DND-41 (cell line): ENCODE measurements around the gene CHID1.

Experiments used
- ATAC-seq: fragments of 200-7000 bp; cut with Tn5 transposase; 3 replicates; pipeline ENCODE4 v1.9.1; 2021; ENCODE audit warnings: low read depth; ENCODE audit not compliant: insufficient read depth
- DNase-seq: peaks from one replicate; pipeline ENCODE4 v3.0.0-alpha.2; 2020
- H2AFZ ChIP-seq: 2 replicates; pipeline ENCODE4 v1.6.0; 2012; ENCODE audit warnings: low read depth, low read length
- H3K27ac ChIP-seq: 2 replicates; pipeline ENCODE4 v1.5.1; 2012; ENCODE audit warnings: low read length, inconsistent platforms
- H3K27me3 ChIP-seq: fragments of 200-600 bp; sonication (generic); 2 replicates; pipeline ENCODE4 v1.6.0; 2012; ENCODE audit warnings: low read length, mild to moderate bottlenecking, inconsistent platforms; ENCODE audit not compliant: insufficient read depth, poor library complexity
- H3K36me3 ChIP-seq: 2 replicates; pipeline ENCODE4 v1.5.1; 2012; ENCODE audit warnings: low read length, inconsistent platforms; ENCODE audit not compliant: insufficient read depth
- H3K4me1 ChIP-seq: 2 replicates; pipeline ENCODE4 v1.5.1; 2012; ENCODE audit warnings: mild to moderate bottlenecking, low read length; ENCODE audit not compliant: insufficient read depth
- H3K4me2 ChIP-seq: 2 replicates; pipeline ENCODE4 v1.6.0; 2012; ENCODE audit warnings: mild to moderate bottlenecking, moderate library complexity, low read length, inconsistent platforms; ENCODE audit not compliant: insufficient read depth
- H3K4me3 ChIP-seq, 2 experiments: fragments of 200-600 bp in 1 of 2; shearing (Covaris generic) in 1 of 2; 2 replicates each; pipeline ENCODE4 v1.5.1; 2012 to 2016; ENCODE audit warnings: inconsistent platforms in 2 of 2, low read length in 2 of 2, mild to moderate bottlenecking in 2 of 2, low read depth in 1 of 2, moderate library complexity in 1 of 2
- H3K79me2 ChIP-seq: 2 replicates; pipeline ENCODE4 v1.6.0; 2012; ENCODE audit warnings: low read length, inconsistent platforms; ENCODE audit not compliant: insufficient read depth
- H3K9ac ChIP-seq: 2 replicates; pipeline ENCODE4 v1.6.0; 2012; ENCODE audit warnings: low read depth, mild to moderate bottlenecking, inconsistent platforms, low read length, moderate library complexity
- H3K9me3 ChIP-seq: 2 replicates; pipeline ENCODE4 v1.5.1; 2012; ENCODE audit warnings: low read length, moderate library complexity, mild to moderate bottlenecking, inconsistent platforms; ENCODE audit not compliant: insufficient read depth, severe bottlenecking
- H4K20me1 ChIP-seq: 2 replicates; pipeline ENCODE4 v1.6.0; 2012; ENCODE audit warnings: low read length; ENCODE audit not compliant: insufficient read depth
- CTCF ChIP-seq: IDR thresholded peaks from 2 replicates; pipeline ENCODE4 v1.5.1; 2012; ENCODE audit warnings: borderline replicate concordance, low read length, moderate library complexity, mild to moderate bottlenecking; ENCODE audit not compliant: poor library complexity, severe bottlenecking; ENCODE audit errors: extremely low read depth
- EZH2 ChIP-seq: IDR thresholded peaks from 3 replicates; pipeline ENCODE4 v1.6.1; 2012; ENCODE audit warnings: borderline replicate concordance, low read depth, mild to moderate bottlenecking, moderate library complexity, low read length, inconsistent platforms; ENCODE audit not compliant: severe bottlenecking

CHID1 gene

DNA sequence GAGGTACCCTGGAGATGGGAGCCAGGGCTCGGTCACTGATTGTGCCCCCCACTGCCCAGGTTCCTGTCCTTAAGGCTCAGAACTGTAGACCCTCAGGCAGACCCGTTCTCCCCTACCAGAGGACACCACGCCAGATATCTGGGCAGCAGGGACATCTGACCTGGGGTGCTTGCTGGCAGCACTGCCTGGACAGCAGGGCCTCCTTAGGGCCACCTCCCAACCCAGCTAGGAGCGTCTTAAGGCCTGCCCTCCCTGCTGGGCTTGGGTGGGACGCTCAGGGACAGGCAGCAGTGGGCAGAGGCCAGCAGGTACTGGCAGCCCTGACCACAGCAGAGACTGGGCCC, 71.4 kb downstream of the CHID1 start:
- H3K27ac ChIP-seq, result no peak overlapping the region
- peaks cover 33% of the 10 kb centered on the region for H3K4me1 ChIP-seq
- no peak for ATAC-seq
- H3K79me2 ChIP-seq, result peaks cover 21% of the 10 kb centered on the region
- no peaks in the 10 kb centered on the region for H3K9me3 ChIP-seq
- H3K9ac ChIP-seq, result no peak overlapping the region
- DNase-seq, result no peak
- H3K36me3 ChIP-seq, result peaks cover 45% of the 10 kb centered on the region
- H3K27me3 ChIP-seq, result no peaks in the 10 kb centered on the region
- no peak for TF ChIP-seq EZH2
- no peak for TF ChIP-seq CTCF
- H2AFZ ChIP-seq, result no peak overlapping the region
- H4K20me1 ChIP-seq, result peaks cover 28% of the 10 kb centered on the region; the same call in 1 of the 2 replicates
- no peak overlapping the region for H3K4me3 ChIP-seq
- H3K4me2 ChIP-seq, result no peak overlapping the region

- H3K4me3 ChIP-seq, result no peak overlapping the region
- H3K27me3 ChIP-seq, result no peaks in the 10 kb centered on the region
- H3K9ac ChIP-seq, result no peak overlapping the region
- no peak for ATAC-seq
- H3K9me3 ChIP-seq, result no peaks in the 10 kb centered on the region
- no peak overlapping the region for H2AFZ ChIP-seq
- peaks cover 30% of the 10 kb centered on the region for H3K4me1 ChIP-seq
- no peak overlapping the region for H3K27ac ChIP-seq
- H3K36me3 ChIP-seq, result peaks cover 45% of the 10 kb centered on the region
- TF ChIP-seq CTCF (no peak), EZH2 (no peak)
- no peak for DNase-seq
- H4K20me1 ChIP-seq, result peaks cover 26% of the 10 kb centered on the region; the same call in 1 of the 2 replicates
- peaks cover 21% of the 10 kb centered on the region for H3K79me2 ChIP-seq
- no peak overlapping the region for H3K4me2 ChIP-seq
These were observed 72.0 kb downstream of the CHID1 start for GRCh38 chr11:838441-839279.

DNA sequence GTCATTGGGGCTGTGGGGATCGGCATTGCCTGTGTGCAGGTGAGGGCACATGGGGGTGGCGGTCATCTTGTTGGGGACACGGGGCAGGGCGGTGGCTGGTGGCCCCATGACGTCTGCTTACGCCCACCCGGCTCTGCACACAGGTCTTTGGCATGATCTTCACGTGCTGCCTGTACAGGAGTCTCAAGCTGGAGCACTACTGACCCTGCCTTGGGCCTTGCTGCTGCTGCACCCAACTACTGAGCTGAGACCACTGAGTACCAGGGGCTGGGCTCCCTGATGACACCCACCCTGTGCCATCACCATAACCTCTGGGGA, 72.7 kb downstream of the CHID1 start:
- peaks cover 45% of the 10 kb centered on the region for H3K36me3 ChIP-seq
- no peak overlapping the region for H3K27ac ChIP-seq
- no peak overlapping the region for H3K4me2 ChIP-seq
- no peaks in the 10 kb centered on the region for H3K9me3 ChIP-seq
- peaks cover 29% of the 10 kb centered on the region for H3K4me1 ChIP-seq
- H4K20me1 ChIP-seq, result peaks cover 26% of the 10 kb centered on the region; the same call in 1 of the 2 replicates
- no peaks in the 10 kb centered on the region for H3K27me3 ChIP-seq
- H3K4me3 ChIP-seq, result no peak overlapping the region
- no peak overlapping the region for H3K9ac ChIP-seq
- peaks cover 21% of the 10 kb centered on the region for H3K79me2 ChIP-seq
- no peak for ATAC-seq
- TF ChIP-seq CTCF (no peak), EZH2 (no peak)
- H2AFZ ChIP-seq, result no peak overlapping the region
- DNase-seq, result no peak
